Measurements from ENCODE around the gene ANKS1B.

DNA sequence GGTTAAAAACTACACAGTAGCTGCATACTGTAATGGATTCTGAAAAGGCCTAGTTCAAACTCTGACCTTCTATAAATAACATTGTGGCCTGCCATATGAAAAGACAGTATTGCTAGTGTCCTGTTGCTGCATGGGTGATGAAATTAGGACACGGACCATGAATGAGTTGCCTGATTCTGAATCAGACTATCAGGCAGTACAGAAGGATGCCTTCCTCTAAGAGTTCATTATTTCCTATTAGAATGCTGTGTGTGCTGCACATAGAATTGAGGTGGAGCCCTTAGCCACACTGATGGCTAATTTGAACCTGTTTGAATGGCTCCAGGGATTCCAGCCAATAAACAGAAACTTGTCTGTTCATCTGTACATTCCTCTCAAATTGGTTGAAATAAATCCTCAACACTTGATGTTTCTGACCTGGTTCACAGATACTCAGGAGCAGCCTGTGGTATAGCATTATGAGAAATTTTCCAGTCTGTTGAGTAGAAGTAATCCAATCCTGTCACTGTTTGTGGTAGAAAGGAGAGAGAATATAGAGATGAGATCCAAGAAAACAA, 856.4 kb downstream of the ANKS1B start:
- TF ChIP-seq, protein P1, sequence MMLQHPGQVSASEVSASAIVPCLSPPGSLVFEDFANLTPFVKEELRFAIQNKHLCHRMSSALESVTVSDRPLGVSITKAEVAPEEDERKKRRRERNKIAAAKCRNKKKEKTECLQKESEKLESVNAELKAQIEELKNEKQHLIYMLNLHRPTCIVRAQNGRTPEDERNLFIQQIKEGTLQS (IDR thresholded peaks at IDR 0.05) = no peak
- no peak for TF ChIP-seq TAF1 (conservative IDR thresholded peaks at IDR 0.05)
- TF ChIP-seq, protein P2, sequence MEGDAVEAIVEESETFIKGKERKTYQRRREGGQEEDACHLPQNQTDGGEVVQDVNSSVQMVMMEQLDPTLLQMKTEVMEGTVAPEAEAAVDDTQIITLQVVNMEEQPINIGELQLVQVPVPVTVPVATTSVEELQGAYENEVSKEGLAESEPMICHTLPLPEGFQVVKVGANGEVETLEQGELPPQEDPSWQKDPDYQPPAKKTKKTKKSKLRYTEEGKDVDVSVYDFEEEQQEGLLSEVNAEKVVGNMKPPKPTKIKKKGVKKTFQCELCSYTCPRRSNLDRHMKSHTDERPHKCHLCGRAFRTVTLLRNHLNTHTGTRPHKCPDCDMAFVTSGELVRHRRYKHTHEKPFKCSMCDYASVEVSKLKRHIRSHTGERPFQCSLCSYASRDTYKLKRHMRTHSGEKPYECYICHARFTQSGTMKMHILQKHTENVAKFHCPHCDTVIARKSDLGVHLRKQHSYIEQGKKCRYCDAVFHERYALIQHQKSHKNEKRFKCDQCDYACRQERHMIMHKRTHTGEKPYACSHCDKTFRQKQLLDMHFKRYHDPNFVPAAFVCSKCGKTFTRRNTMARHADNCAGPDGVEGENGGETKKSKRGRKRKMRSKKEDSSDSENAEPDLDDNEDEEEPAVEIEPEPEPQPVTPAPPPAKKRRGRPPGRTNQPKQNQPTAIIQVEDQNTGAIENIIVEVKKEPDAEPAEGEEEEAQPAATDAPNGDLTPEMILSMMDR (IDR thresholded peaks at IDR 0.05; ENCODE audit: low read depth, low read length, missing input control) = no peak
